OCI-LY7 (cell line): ENCODE data around the gene FAM131B. TPM values are rescaled to one million over a fixed set of nuclear protein-coding genes. Genes with fewer than 3 reads are reported as not detected.

Experiments
- BruUV-seq: library from RNA; stranded (reverse); fragments of 400-500 nt; replicated peaks from 2 replicates; lab custom pipeline; 2021; lab: Mats Ljungman, UMichigan
- CTCF ChIA-PET: fragments of 300-600 bp; sonication (Branson Sonifier 250); formaldehyde crosslinking; loops from one replicate; lab custom pipeline; 2022; ENCODE audit warnings: antibody characterized with exemption; ENCODE audit not compliant: unreplicated experiment; lab: Charles Lee
- POLR2A ChIA-PET: fragments of 300-600 bp; sonication (Branson Sonifier 250); formaldehyde crosslinking; loops from one replicate; lab custom pipeline; 2022; ENCODE audit warnings: antibody characterized with exemption; lab: Charles Lee
- DNase-seq: peaks from one replicate; pipeline ENCODE4 v3.0.0-alpha.2; 2015; ENCODE audit warnings: low spot score
- H2AFZ ChIP-seq: fragments of 200-600 bp; sonication (generic), shearing (Covaris generic); 2 replicates; pipeline ENCODE4 v1.6.1; 2014; ENCODE audit warnings: mild to moderate bottlenecking, antibody characterized with exemption, low read length, moderate library complexity
- H3K27ac ChIP-seq: fragments of 200-600 bp; sonication (generic); 2 replicates; pipeline ENCODE4 v1.5.1; 2014; ENCODE audit warnings: mixed run types, low read depth, mild to moderate bottlenecking, moderate library complexity, low read length, inconsistent platforms; ENCODE audit not compliant: poor library complexity, severe bottlenecking
- H3K36me3 ChIP-seq: fragments of 200-600 bp; sonication (generic); 2 replicates; pipeline ENCODE4 v1.6.1; 2014; ENCODE audit warnings: mild to moderate bottlenecking, antibody characterized with exemption, low read length, moderate library complexity, mixed read lengths; ENCODE audit not compliant: insufficient read depth
- H3K4me1 ChIP-seq: fragments of 200-600 bp; sonication (generic); 2 replicates; pipeline ENCODE4 v1.5.1; 2014; ENCODE audit warnings: mild to moderate bottlenecking, low read length; ENCODE audit not compliant: insufficient read depth, poor library complexity, severe bottlenecking
- H3K4me2 ChIP-seq: fragments of 200-600 bp; sonication (generic); 2 replicates; pipeline ENCODE4 v1.6.1; 2014; ENCODE audit warnings: mild to moderate bottlenecking, low read length
- H3K4me3 ChIP-seq: fragments of 200-600 bp; sonication (generic); 2 replicates; pipeline ENCODE4 v1.5.1; 2014; ENCODE audit warnings: mild to moderate bottlenecking, low read depth, low read length; ENCODE audit not compliant: poor library complexity, severe bottlenecking
- H3K79me2 ChIP-seq: fragments of 200-600 bp; sonication (generic); 2 replicates; pipeline ENCODE4 v1.6.1; 2016; ENCODE audit warnings: low read depth, mild to moderate bottlenecking, low read length, moderate library complexity, mixed read lengths; ENCODE audit not compliant: insufficient read depth
- H3K9me2 ChIP-seq: fragments of 200-600 bp; sonication (generic); 2 replicates; pipeline ENCODE4 v1.6.1; 2016; ENCODE audit warnings: mild to moderate bottlenecking, low read length, mixed read lengths; ENCODE audit not compliant: insufficient read depth
- H3K9me3 ChIP-seq: fragments of 200-600 bp; sonication (generic); 2 replicates; pipeline ENCODE4 v1.6.1; 2014; ENCODE audit warnings: mild to moderate bottlenecking, mixed run types, low read length, mixed read lengths
- H4K20me1 ChIP-seq: fragments of 200-600 bp; sonication (generic); 2 replicates; pipeline ENCODE4 v1.6.1; 2014; ENCODE audit warnings: mild to moderate bottlenecking, antibody characterized with exemption, low read length, moderate library complexity, mixed read lengths; ENCODE audit not compliant: insufficient read depth
- EZH2phosphoT487 ChIP-seq: fragments of 200-600 bp; sonication (generic); IDR thresholded peaks from 2 replicates; pipeline ENCODE4 v1.6.1; 2018; ENCODE audit warnings: low read depth, borderline replicate concordance, mild to moderate bottlenecking, mixed run types, antibody characterized with exemption, low read length, moderate library complexity, mixed read lengths
- intact Hi-C: fragments of 100-400 bp; cut with micrococcal nuclease; formaldehyde crosslinking; loops from one replicate; pipeline ENCODE4 v1.10.0; 2022; ENCODE audit not compliant: unreplicated experiment
- total RNA-seq, 2 experiments: library from RNA; depleted of rRNA in 1 of 2; stranded (reverse); fragments of >200 nt in 1 of 2; shearing (Covaris generic) in 1 of 2; gene quantifications; 2 replicates each; pipeline ENCODE4 v1.2.3, GENCODE V29; 2014 to 2022
- TF ChIP-seq, protein P1 (sequence below): fragments of 200-600 bp; sonication (generic); conservative IDR thresholded peaks from 2 replicates; pipeline ENCODE4 v1.5.1; 2014; ENCODE audit warnings: mild to moderate bottlenecking, antibody characterized with exemption, low read length, moderate library complexity, mixed read lengths

The FAM131B gene
- total RNA-seq, 2 experiments from 2014 or later = not detected

DNA sequence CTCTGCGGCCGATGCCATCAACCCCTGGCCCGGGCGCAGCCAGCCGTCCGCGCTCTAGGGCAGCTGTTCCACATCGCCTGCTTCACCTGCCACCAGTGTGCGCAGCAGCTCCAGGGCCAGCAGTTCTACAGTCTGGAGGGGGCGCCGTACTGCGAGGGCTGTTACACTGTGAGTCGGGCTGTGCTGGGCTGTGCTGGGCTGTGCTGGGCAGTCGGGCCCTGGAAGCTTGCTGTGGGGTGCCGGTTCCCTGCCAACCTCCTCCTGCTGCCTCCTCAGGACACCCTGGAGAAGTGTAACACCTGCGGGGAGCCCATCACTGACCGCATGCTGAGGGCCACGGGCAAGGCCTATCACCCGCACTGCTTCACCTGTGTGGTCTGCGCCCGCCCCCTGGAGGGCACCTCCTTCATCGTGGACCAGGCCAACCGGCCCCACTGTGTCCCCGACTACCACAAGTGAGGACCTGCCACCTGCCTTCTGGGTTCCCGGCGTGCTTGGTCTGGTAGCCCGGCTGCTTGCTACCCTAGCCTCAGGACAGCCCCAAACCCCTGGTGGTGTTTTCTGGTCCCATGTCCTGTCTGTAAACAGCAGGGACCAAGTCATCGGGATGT lies 26.1 kb upstream of the FAM131B start:
- DNase-seq = no peak
- no peak overlapping the region for H3K27ac ChIP-seq
- no peaks in the 10 kb centered on the region for H3K4me1 ChIP-seq
- no TSS peak for BruUV-seq
- no peaks in the 10 kb centered on the region for H3K79me2 ChIP-seq
- no peaks in the 10 kb centered on the region for H4K20me1 ChIP-seq
- TF ChIP-seq, protein P1, sequence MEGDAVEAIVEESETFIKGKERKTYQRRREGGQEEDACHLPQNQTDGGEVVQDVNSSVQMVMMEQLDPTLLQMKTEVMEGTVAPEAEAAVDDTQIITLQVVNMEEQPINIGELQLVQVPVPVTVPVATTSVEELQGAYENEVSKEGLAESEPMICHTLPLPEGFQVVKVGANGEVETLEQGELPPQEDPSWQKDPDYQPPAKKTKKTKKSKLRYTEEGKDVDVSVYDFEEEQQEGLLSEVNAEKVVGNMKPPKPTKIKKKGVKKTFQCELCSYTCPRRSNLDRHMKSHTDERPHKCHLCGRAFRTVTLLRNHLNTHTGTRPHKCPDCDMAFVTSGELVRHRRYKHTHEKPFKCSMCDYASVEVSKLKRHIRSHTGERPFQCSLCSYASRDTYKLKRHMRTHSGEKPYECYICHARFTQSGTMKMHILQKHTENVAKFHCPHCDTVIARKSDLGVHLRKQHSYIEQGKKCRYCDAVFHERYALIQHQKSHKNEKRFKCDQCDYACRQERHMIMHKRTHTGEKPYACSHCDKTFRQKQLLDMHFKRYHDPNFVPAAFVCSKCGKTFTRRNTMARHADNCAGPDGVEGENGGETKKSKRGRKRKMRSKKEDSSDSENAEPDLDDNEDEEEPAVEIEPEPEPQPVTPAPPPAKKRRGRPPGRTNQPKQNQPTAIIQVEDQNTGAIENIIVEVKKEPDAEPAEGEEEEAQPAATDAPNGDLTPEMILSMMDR = no peak
- TF ChIP-seq EZH2phosphoT487 = no peak
- H3K36me3 ChIP-seq = no peaks in the 10 kb centered on the region
- no peak overlapping the region for H2AFZ ChIP-seq
- no peaks in the 10 kb centered on the region for H3K9me3 ChIP-seq
- CTCF ChIA-PET = no interaction called here
- POLR2A ChIA-PET = no interaction called here
- no peak overlapping the region for H3K4me2 ChIP-seq
- no peaks in the 10 kb centered on the region for H3K9me2 ChIP-seq
- intact Hi-C loops = no loop called here
- H3K4me3 ChIP-seq = no peak overlapping the region

DNA sequence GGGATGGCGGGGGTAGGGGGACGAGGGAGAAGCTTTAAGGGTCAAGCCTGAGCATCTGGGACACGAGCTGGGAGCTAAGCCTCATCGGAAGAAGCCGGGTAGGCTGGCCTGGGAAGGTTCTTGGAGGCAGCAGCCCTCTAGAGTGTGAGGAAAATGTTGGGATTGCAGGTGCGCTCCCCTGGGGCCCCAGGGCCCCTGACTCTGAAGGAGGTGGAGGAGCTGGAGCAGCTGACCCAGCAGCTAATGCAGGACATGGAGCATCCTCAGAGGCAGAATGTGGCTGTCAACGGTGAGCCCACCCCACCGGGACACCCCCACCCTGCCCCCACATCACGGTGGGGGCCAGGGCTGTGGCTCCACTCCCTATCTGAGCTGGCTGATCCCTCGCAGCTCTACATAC lies 25.5 kb upstream of the FAM131B start:
- no peak overlapping the region for H3K4me3 ChIP-seq
- TF ChIP-seq, protein P1 = no peak
- no peak for TF ChIP-seq EZH2phosphoT487
- BruUV-seq = no TSS peak
- H2AFZ ChIP-seq = no peak overlapping the region
- H3K4me1 ChIP-seq = no peaks in the 10 kb centered on the region
- no peak overlapping the region for H3K4me2 ChIP-seq
- no peak overlapping the region for H3K27ac ChIP-seq
- H4K20me1 ChIP-seq = no peaks in the 10 kb centered on the region
- H3K9me3 ChIP-seq = no peaks in the 10 kb centered on the region
- no peaks in the 10 kb centered on the region for H3K79me2 ChIP-seq
- H3K9me2 ChIP-seq = no peaks in the 10 kb centered on the region
- DNase-seq = no peak
- intact Hi-C loops = no loop called here
- H3K36me3 ChIP-seq = no peaks in the 10 kb centered on the region
- CTCF ChIA-PET = interaction anchor here (0.5 kb wide), 1 partner anchor 519 kb away, joined by 3 read pairs; no protein-coding TSS in a partner anchor
- POLR2A ChIA-PET = no interaction called here
